ENCODE data around the gene CPAMD8.

CPAMD8 gene

GRCh38 chr19:16847430-16847829 lies 179.2 kb downstream of the CPAMD8 start:
- Histone ChIP-seq H3K36me3 (ENCODE audit: control insufficient read depth, insufficient read depth, low read length) (no peaks in the 10 kb centered on the region), H3K9me3 (ENCODE audit: control insufficient read depth, low read length) (no peaks in the 10 kb centered on the region), H3K4me2 (ENCODE audit: low read length) (no peak overlapping the region), H3K27me3 (ENCODE audit: control insufficient read depth, insufficient read depth, low read length) (no peaks in the 10 kb centered on the region), H3K4me1 (no peaks in the 10 kb centered on the region), H3K27ac (no peak overlapping the region), H2AFZ (no peak overlapping the region), H3K4me3 (ENCODE audit: low read depth, low read length) (no peak overlapping the region), H3K79me2 (peaks cover 4% of the 10 kb centered on the region), H3K9ac (no peak overlapping the region)
- no peak for TF ChIP-seq CTCF (IDR thresholded peaks at IDR 0.05)

GRCh38 chr19:16846901-16847300 lies 179.7 kb downstream of the CPAMD8 start:
- Histone ChIP-seq H3K9ac (no peak overlapping the region), H3K4me2 (ENCODE audit: low read length) (no peak overlapping the region), H3K27me3 (ENCODE audit: control insufficient read depth, insufficient read depth, low read length) (no peaks in the 10 kb centered on the region), H3K36me3 (ENCODE audit: control insufficient read depth, insufficient read depth, low read length) (no peaks in the 10 kb centered on the region), H3K27ac (no peak overlapping the region), H3K4me1 (no peaks in the 10 kb centered on the region), H2AFZ (no peak overlapping the region), H3K9me3 (ENCODE audit: control insufficient read depth, low read length) (no peaks in the 10 kb centered on the region), H3K4me3 (ENCODE audit: low read depth, low read length) (no peak overlapping the region), H3K79me2 (peaks cover 5% of the 10 kb centered on the region)
- TF ChIP-seq CTCF (IDR thresholded peaks at IDR 0.05): no peak

All from parathyroid adenoma (tissue), 2 donors.